Left lobe of liver (tissue), 2 donors: ENCODE measurements around the gene MNX1. TPM values are rescaled to one million over a fixed set of nuclear protein-coding genes. Genes with fewer than 3 reads are reported as not detected.
A peak's percentile ranks its signal among the peaks of the same experiment; 100 is the strongest.

Experiments used
- ATAC-seq: fragments of 200-7000 bp; cut with Tn5 transposase; one replicate; pipeline ENCODE4 v1.9.1; 2020; ENCODE audit warnings: mild to moderate bottlenecking, moderate library complexity
- DNase-seq: peaks from one replicate; pipeline ENCODE4 v3.0.0-alpha.2; 2020; ENCODE audit warnings: low spot score
- total RNA-seq: library from RNA; stranded (reverse); gene quantifications from one replicate; pipeline ENCODE4 v1.2.1, GENCODE V29; 2021
- donor health status: DM: no; HTN: no; CAD: no; lungs with moderate emphysema.
- donor health status: DM: no; HTN: yes; CAD: no.

The MNX1 gene
- total RNA-seq, 1 donor from 2014 or later = not detected

- no peak for DNase-seq
- no peak for ATAC-seq
These were observed 6.7 kb upstream of the MNX1 start for GRCh38 chr7:157017149-157017548.

DNA sequence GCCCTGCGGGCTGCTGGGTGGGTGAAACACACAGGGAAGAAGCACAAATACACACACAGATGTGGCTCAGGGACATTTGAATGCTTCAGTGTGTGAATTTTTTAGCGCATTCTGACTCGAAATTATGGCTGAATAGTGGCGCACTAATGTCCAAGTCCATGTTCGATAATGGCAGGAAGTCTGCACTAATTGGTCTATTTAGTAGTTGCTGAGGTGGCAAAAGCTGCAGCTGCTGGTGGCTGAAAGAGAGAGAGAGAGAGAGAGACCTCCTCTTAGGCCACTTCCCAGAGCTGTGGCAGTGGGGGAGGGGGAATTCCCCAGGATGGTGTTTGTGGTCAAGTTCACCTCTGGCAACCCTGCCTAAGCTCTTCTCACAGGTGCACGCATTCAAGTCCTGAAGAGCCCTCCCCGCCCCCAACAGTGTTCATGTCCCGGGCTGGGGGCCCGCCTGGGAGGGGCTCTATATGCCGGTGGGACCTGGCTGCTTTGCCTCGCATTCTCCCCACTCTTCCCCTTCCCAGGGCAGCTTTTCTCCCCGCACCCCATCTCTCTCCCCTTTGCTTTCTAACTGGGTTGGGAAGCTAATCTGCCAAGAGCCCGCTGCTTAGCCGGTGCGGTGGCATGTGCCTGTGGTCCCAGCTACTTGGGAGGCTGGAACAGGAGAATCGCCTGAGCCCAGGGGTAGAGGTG is 6.0 kb upstream of the MNX1 start:
- DNase-seq = no peak
- ATAC-seq = no peak

GRCh38 chr7:157016024-157016351 is 5.5 kb upstream of the MNX1 start:
- DNase-seq (no peak), ATAC-seq (no peak)

GRCh38 chr7:157014635-157015555 is 4.4 kb upstream of the MNX1 start:
- no peak for DNase-seq
- ATAC-seq = no peak

GRCh38 chr7:157013602-157014549 is 3.4 kb upstream of the MNX1 start:
- no peak for DNase-seq
- no peak for ATAC-seq

- DNase-seq (no peak), ATAC-seq (no peak)
These were observed 2.6 kb upstream of the MNX1 start for GRCh38 chr7:157013101-157013500.

DNA sequence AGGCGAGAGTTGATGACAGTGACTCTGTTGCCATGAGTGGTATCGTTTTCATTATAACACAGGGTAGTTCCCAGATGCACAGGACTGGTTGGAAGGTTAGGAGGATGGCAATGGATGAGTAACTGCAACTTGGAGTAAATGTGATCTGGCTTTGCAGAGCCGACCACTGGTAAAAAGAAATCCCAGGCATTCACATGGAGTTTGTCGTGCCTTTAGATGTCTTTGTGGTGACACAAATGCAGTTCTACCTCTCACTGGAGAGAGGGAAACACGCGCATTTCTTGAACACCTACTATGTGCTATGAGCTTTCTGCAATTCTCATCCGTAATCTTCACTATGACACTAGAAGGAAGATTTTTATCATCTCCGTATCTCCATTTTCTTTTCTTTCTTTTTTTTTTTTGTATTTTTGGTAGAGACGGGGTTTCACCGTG is 1.7 kb upstream of the MNX1 start:
- DNase-seq (no peak), ATAC-seq (no peak)

DNA sequence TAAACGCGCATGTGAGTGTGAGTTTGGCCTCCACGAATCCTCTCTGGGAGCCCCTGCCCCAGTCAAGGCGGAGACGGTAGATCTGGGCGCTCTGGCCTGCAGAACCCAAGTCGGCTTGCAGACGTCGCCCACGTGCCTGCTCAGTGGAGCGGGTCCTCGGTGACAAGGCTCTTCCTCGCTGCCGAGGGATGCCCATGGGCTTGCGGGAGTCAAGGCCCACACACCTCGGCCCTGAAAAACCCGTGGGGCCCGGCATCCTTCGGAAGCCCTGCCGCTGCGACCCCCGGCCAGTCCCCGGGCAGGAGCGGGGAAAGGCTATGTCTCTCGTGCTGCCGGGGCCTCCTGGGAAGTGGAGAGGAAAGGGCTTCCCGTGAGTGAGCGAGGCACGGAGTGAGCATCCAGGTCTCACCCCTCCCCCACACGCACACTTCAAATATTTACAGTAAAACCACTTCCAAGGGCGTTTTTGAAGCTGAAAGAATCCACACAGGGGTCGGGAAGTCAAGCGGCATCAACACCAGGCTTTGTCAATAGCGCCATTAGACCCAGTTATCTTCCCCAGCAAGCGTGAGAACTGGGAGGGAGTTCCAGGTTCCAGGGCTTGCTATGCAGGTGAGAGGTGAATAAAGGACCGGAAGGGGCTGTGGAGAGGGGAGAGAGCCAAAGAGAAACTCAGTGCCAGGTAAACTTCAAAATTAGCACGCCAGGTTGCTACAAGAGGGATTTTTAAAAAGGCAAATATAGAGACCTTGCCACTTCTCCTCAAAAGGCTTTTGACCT is 1.1 kb upstream of the MNX1 start:
- ATAC-seq (no peak), DNase-seq (no peak)

- ATAC-seq (peak; percentile 19), DNase-seq (no peak)
These were observed 480 bp downstream of the MNX1 start for GRCh38 chr7:157009778-157010587.

DNA sequence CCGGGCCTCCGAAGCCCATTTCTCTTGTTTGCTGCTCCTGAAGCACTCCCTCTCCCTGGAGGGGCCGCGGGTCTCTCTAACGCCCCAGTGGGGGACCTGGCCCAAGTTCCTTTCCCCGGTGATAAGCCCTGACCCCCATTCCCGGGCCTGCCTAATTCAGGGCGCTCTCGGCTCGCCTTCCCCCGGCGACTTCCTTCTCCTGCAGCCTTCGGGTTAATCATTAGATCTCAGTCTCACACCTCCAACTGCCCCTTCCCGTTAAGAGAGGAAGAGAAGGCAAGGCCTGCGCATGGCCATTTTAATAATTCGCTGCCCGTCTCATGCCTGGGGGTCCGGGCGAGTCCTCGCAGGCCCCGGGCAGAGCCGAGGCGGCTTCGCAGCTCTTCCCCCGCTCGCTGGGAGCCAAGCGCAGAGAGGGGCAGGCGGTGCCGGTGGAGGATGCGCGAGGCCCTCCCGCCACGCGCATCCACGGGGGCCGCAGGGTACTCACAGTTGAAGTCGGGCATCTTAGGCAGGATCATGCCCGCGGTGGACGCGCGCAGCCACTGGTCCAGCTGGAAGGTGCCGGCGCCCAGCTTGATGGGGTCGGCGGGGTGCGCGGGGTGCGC is 1.2 kb downstream of the MNX1 start:
- no peak for ATAC-seq
- no peak for DNase-seq

DNA sequence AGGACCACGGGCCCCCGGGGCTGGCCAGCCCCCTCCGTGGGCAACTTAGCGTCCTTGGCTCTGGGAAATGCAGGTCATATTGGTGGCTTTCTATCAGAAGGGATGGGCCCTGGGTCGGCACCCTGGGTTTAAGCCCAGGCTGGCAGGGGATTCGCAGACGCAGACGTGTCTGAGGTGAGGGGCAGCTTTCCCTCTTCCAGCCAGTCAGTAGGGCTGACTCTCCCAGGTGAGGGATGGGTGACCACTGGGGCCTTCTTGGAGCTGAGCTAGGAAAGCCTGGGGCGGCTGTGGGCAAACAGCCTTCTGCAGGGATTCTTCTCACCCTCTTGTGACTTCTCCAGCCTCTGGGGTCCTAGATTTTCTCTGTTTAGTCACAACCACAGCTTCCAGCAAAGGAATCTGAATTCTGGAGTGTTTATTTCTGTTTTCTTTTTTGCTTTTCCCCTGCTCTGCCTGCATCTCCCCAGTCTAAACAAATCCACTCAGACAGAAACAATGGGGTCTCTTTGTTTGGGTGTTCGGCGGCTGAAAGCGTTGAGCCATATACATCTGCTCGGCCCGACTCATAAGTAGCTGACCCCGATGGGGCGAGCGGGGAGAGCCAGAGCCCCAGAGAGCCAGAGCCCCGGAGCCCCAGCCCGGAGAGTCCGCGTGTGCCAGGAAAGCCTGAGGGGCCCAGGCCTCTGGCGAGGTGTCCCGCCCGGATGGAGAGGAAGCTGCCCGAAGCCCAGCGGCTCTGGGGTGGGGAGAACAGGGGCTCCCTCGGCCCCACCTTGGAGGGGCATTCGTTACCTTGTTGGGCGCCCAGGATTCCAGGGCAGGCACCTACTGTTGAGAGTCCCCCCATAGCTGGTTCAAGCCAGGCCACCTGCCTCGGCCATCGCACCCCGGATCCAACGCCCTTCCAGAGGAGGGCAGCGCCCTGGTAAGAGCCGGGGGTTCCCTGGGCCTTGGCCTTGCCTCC is 2.0 kb downstream of the MNX1 start:
- ATAC-seq = no peak

DNA sequence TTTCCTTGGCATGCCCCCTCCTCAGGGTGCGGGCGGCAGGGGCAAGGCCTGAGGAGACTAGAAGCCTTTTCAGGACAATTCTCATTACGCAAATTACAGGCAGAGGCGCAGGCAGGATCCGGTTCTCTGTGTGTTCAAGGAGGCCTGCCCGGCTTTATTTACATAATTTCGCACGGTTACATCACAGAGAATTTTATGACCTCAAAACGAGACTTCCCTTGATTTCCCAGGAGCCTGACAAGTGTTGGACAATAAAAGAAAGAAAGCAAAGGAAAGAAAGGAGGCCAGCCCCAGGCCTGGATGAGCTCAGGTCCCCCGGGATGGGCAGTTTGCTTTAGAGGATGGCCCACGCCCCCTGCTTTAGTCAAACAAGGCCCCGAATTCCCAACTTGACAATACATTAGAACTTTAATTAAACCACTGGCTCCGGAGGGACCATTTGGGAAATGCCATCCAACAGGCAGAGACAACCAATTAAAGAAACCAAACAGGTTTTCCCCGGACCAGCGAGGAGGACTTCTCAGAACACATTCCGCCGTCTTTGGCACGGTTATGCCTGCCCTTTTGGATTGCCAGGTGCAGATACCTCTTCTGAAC is 2.9 kb downstream of the MNX1 start:
- DNase-seq = no peak
- no peak for ATAC-seq

More for the DNA sequence above, 2.0 kb downstream of the MNX1 start:
- no peak for DNase-seq

GRCh38 chr7:157006829-157007469 is 3.5 kb downstream of the MNX1 start:
- no peak for ATAC-seq
- DNase-seq = no peak

GRCh38 chr7:157006205-157006747 is 4.2 kb downstream of the MNX1 start:
- no peak for DNase-seq
- ATAC-seq = no peak

DNA sequence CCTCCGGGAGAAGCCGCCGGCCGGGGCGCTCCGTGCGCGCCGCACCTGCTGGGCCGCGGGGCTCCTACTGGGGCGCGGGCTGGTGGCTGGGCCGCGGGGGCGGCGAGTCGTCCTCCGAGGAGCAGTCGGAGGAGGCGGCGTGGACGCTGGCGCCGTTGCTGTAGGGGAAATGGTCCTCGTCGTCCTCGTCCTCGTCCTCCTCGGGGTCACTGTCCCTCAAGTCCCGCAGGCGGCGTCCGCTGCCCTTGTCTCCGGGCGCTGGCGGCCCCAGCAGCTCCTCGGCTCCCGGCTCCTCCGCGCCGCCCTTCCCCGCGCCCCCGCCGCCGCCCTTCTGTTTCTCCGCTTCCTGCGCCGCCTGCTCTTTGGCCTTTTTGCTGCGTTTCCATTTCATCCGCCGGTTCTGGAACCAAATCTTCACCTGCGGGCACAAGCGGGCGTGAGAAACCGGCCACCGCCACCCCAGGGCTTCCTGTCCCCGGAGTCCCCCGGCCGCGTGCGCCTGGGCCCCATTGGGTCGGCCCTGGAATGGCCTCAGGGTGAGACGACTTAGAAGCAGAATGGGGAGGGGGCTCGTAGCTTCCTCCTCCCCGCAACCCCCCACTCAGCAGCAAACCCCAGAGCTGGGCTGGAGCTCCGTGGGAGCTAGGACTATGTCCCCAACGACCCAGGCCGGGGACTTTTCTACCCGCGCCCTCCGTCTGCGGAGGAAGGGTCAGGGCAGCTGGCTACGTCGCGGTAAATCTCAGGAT is 4.8 kb downstream of the MNX1 start:
- ATAC-seq = no peak
- no peak for DNase-seq
